OCI-LY1 (cell line): ENCODE results near the gene MMP2.

Experiments
- H2AFZ ChIP-seq: fragments of 200-600 bp; sonication (generic), shearing (Covaris generic); 2 replicates; pipeline ENCODE4 v1.6.0; 2014; ENCODE audit warnings: antibody characterized with exemption, mild to moderate bottlenecking, low read length
- H3F3A ChIP-seq: fragments of 200-600 bp; sonication (generic), shearing (Covaris generic); 2 replicates; pipeline ENCODE4 v1.6.0; 2014; ENCODE audit warnings: mild to moderate bottlenecking, antibody characterized with exemption, low read length, moderate library complexity; ENCODE audit not compliant: insufficient read depth
- H3K27ac ChIP-seq: fragments of 200-600 bp; sonication (generic); 2 replicates; pipeline ENCODE4 v1.5.1; 2014; ENCODE audit warnings: low read length, mixed run types, mild to moderate bottlenecking, low read depth; ENCODE audit not compliant: poor library complexity, severe bottlenecking
- H3K27me3 ChIP-seq: fragments of 200-600 bp; sonication (generic); 2 replicates; pipeline ENCODE4 v1.6.0; 2014; ENCODE audit warnings: antibody characterized with exemption, mild to moderate bottlenecking, low read length, moderate library complexity; ENCODE audit not compliant: insufficient read depth
- H3K36me3 ChIP-seq: fragments of 200-600 bp; sonication (generic); 2 replicates; pipeline ENCODE4 v1.6.1; 2014; ENCODE audit warnings: mild to moderate bottlenecking, antibody characterized with exemption, low read length, moderate library complexity, mixed read lengths; ENCODE audit not compliant: insufficient read depth
- H3K4me1 ChIP-seq: fragments of 200-600 bp; sonication (generic); 2 replicates; pipeline ENCODE4 v1.5.1; 2014; ENCODE audit warnings: mild to moderate bottlenecking, low read length, moderate library complexity; ENCODE audit not compliant: insufficient read depth, severe bottlenecking
- H3K4me2 ChIP-seq: fragments of 200-600 bp; sonication (generic), shearing (Covaris generic); 2 replicates; pipeline ENCODE4 v1.6.1; 2014; ENCODE audit warnings: low read length
- H3K4me3 ChIP-seq: fragments of 200-600 bp; sonication (generic); 2 replicates; pipeline ENCODE4 v1.5.1; 2014; ENCODE audit warnings: low read length, low read depth, mild to moderate bottlenecking, mixed read lengths; ENCODE audit not compliant: poor library complexity, severe bottlenecking
- H3K79me2 ChIP-seq: fragments of 200-600 bp; shearing (Covaris generic); 2 replicates; pipeline ENCODE4 v1.6.1; 2016; ENCODE audit warnings: mixed run types, low read length, mixed read lengths; ENCODE audit not compliant: insufficient read depth
- H3K9ac ChIP-seq: fragments of 200-600 bp; sonication (generic), shearing (Covaris generic); 2 replicates; pipeline ENCODE4 v1.6.1; 2014; ENCODE audit warnings: mild to moderate bottlenecking, low read length, mixed read lengths
- H3K9me2 ChIP-seq: fragments of 200-600 bp; sonication (generic), shearing (Covaris generic); 2 replicates; pipeline ENCODE4 v1.6.1; 2014; ENCODE audit warnings: low read depth, mild to moderate bottlenecking, low read length, mixed read lengths
- H3K9me3 ChIP-seq: fragments of 200-600 bp; shearing (Covaris generic); 2 replicates; pipeline ENCODE4 v1.6.1; 2014; ENCODE audit warnings: low read length, mixed read lengths
- H4K20me1 ChIP-seq: fragments of 200-600 bp; sonication (generic), shearing (Covaris generic); 2 replicates; pipeline ENCODE4 v1.6.0; 2016; ENCODE audit warnings: mild to moderate bottlenecking, low read length; ENCODE audit not compliant: insufficient read depth
- EZH2 ChIP-seq: fragments of 200-600 bp; sonication (generic), shearing (Covaris generic); IDR thresholded peaks from 2 replicates; pipeline ENCODE4 v1.8.0; 2017; ENCODE audit warnings: borderline replicate concordance, mixed run types, mild to moderate bottlenecking, antibody characterized with exemption, low read length, moderate library complexity, mixed read lengths
- TF ChIP-seq, protein P1 (sequence below): fragments of 200-600 bp; sonication (generic), shearing (Covaris generic); IDR thresholded peaks from 2 replicates; pipeline ENCODE4 v1.5.1; 2017; ENCODE audit warnings: mild to moderate bottlenecking, antibody characterized with exemption, low read length, moderate library complexity, mixed read lengths

MMP2 gene

DNA sequence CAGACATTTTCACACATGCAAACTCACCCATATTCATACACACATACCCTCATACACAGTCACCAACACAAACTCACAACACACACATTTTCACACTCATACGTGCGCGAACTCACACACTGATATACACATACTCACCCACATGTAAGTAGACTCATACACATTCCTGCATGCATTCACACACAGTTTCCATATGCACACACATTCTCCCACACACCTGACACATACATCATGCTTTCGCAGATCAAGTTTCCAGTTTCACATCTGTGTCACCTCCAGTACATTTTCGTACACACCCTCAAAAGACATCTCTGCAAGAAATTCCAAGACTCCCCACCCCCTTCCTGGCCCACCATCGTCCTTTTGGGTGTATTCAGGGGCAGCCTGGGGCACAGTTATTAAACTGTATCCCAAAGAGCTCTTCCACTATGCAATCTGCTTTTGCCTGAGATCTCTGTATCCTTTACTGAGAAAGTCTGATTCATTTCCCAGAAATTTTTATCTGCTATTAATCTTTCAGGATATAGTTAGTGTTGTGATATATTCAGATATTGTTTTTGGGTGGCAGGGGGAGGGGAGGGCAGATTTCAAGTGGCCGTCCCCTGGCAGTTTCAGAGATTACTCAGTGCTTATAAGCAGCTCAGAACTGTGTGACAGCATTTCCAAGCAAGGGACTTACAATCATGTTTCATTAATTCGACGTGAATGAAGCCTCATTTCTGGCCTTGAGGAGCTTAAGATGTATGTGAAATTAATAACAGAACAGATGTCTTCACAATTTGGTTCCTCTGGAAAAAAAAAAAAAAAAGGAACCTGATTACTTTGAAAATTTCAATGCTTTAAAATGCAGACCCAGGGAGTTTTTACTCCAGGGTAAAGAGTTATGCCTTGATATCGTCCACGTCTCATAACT, 35.3 kb upstream of the MMP2 start:
- H3K4me1 ChIP-seq: no peaks in the 10 kb centered on the region
- no peaks in the 10 kb centered on the region for H3F3A ChIP-seq
- TF ChIP-seq, protein P1, sequence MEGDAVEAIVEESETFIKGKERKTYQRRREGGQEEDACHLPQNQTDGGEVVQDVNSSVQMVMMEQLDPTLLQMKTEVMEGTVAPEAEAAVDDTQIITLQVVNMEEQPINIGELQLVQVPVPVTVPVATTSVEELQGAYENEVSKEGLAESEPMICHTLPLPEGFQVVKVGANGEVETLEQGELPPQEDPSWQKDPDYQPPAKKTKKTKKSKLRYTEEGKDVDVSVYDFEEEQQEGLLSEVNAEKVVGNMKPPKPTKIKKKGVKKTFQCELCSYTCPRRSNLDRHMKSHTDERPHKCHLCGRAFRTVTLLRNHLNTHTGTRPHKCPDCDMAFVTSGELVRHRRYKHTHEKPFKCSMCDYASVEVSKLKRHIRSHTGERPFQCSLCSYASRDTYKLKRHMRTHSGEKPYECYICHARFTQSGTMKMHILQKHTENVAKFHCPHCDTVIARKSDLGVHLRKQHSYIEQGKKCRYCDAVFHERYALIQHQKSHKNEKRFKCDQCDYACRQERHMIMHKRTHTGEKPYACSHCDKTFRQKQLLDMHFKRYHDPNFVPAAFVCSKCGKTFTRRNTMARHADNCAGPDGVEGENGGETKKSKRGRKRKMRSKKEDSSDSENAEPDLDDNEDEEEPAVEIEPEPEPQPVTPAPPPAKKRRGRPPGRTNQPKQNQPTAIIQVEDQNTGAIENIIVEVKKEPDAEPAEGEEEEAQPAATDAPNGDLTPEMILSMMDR: no peak
- TF ChIP-seq EZH2: no peak
- no peaks in the 10 kb centered on the region for H3K9me2 ChIP-seq
- no peak overlapping the region for H3K9ac ChIP-seq
- no peaks in the 10 kb centered on the region for H4K20me1 ChIP-seq
- no peak overlapping the region for H3K27ac ChIP-seq
- H3K9me3 ChIP-seq: no peaks in the 10 kb centered on the region
- H3K27me3 ChIP-seq: no peaks in the 10 kb centered on the region
- H2AFZ ChIP-seq: no peak overlapping the region
- no peak overlapping the region for H3K4me2 ChIP-seq
- no peaks in the 10 kb centered on the region for H3K36me3 ChIP-seq
- H3K79me2 ChIP-seq: no peaks in the 10 kb centered on the region
- H3K4me3 ChIP-seq: no peak overlapping the region

DNA sequence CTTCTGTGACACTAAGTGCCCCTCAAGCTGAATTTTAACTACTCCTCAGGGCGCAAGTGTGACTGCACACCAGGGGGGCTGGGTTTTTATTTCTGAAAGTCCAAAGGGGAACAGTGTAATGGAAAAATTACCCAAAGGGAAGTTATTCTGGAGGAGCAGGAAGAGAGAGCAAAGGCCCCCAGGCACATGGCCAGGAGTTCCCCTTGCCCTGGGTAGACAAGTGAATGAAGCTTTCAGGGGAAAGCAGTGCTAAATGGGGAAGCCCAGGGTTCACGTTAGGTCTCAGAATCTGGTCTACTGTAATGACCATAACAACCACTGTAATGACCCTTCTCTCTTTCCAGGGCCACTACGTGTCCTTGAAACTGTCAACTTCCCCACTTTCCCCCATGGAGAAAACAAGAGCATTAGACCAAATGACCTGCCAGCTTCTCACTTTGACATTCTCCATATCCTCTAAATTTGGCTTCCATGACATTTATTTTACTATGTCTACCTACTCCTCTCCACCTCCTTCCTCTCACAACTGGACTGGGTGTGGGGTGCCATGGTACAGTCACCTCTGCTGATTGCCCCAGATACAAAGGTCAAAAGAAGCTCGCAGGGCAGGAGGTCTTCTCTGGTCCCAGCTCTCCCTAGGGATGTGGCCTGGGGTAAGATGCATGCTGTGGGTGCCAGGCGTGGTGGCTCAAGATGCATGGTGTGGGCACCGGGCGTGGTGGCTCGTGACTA, 34.1 kb upstream of the MMP2 start:
- Histone ChIP-seq H3K9me2 (no peaks in the 10 kb centered on the region), H4K20me1 (no peaks in the 10 kb centered on the region), H3K79me2 (no peaks in the 10 kb centered on the region), H3K4me1 (no peaks in the 10 kb centered on the region), H3F3A (no peaks in the 10 kb centered on the region), H3K9ac (no peak overlapping the region), H3K36me3 (no peaks in the 10 kb centered on the region), H2AFZ (no peak overlapping the region), H3K4me3 (no peak overlapping the region), H3K9me3 (no peaks in the 10 kb centered on the region), H3K27ac (no peak overlapping the region), H3K4me2 (no peak overlapping the region), H3K27me3 (no peaks in the 10 kb centered on the region)
- no peak for TF ChIP-seq EZH2
- TF ChIP-seq, protein P1: no peak

DNA sequence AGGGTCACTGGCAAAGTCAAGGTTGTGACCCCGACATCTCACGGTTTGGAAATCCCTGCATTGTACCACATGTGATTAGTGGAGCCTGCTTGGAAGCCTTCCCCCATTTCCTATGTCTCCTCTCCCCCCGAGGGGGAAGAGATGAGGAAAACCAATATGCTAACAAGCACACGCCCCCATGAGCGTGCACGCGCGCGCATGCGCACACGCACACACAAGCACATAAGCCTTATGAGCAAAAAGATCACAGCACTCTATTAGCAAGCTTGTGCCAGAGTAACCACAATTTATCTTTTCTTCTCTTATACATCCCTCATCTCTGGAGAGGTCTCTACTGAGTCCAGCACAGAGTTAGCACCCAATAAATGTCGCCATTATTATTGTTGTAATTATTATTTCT, 31.8 kb upstream of the MMP2 start:
- H3K9ac ChIP-seq: no peak overlapping the region
- H3K36me3 ChIP-seq: no peaks in the 10 kb centered on the region
- H3K79me2 ChIP-seq: no peaks in the 10 kb centered on the region
- H3K27me3 ChIP-seq: no peaks in the 10 kb centered on the region
- no peak overlapping the region for H3K4me3 ChIP-seq
- no peaks in the 10 kb centered on the region for H3K4me1 ChIP-seq
- no peak overlapping the region for H2AFZ ChIP-seq
- H3F3A ChIP-seq: no peaks in the 10 kb centered on the region
- H3K4me2 ChIP-seq: no peak overlapping the region
- no peak overlapping the region for H3K27ac ChIP-seq
- H3K9me2 ChIP-seq: no peaks in the 10 kb centered on the region
- TF ChIP-seq, protein P1: no peak
- no peak for TF ChIP-seq EZH2
- no peaks in the 10 kb centered on the region for H4K20me1 ChIP-seq
- no peaks in the 10 kb centered on the region for H3K9me3 ChIP-seq
